C4-2B (cell line): Measurements from ENCODE around the gene APIP.

Experiments used
- ZFX ChIP-seq: fragments of 450-650 bp; IDR thresholded peaks from 2 replicates; pipeline ENCODE4 v1.6.1; 2017
- TF ChIP-seq, protein P1 (sequence below): fragments of 450-650 bp; conservative IDR thresholded peaks from 2 replicates; pipeline ENCODE4 v1.5.1; 2017; ENCODE audit warnings: mild to moderate bottlenecking

DNA sequence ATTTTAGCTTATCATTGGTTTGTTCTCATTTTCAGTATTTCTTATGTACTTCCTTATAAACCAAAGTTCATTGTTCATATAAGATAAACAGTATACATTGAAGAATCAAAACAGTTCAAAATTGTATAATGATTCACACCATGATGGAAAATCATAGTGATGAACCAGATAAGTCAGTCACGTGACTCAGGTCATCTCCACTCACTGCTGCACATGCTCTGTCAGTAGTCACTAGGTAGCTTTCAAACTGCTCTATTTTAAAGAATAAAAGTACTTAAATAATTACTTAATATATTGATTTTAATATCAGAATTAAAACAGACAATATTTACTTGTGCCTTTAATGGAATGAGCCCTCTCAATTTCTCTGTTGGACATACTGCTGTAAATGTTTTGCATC is 37.8 kb upstream of the APIP start:
- TF ChIP-seq, protein P1, sequence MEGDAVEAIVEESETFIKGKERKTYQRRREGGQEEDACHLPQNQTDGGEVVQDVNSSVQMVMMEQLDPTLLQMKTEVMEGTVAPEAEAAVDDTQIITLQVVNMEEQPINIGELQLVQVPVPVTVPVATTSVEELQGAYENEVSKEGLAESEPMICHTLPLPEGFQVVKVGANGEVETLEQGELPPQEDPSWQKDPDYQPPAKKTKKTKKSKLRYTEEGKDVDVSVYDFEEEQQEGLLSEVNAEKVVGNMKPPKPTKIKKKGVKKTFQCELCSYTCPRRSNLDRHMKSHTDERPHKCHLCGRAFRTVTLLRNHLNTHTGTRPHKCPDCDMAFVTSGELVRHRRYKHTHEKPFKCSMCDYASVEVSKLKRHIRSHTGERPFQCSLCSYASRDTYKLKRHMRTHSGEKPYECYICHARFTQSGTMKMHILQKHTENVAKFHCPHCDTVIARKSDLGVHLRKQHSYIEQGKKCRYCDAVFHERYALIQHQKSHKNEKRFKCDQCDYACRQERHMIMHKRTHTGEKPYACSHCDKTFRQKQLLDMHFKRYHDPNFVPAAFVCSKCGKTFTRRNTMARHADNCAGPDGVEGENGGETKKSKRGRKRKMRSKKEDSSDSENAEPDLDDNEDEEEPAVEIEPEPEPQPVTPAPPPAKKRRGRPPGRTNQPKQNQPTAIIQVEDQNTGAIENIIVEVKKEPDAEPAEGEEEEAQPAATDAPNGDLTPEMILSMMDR, result no peak
- no peak for TF ChIP-seq ZFX
